ENCODE measurements around the gene TNFSF8.

- TF ChIP-seq POLR2A (IDR thresholded peaks at IDR 0.05) (no peak), EP300 (IDR thresholded peaks at IDR 0.05) (no peak), POLR2AphosphoS5 (IDR thresholded peaks at IDR 0.05) (no peak)
- TF ChIP-seq, protein P1, sequence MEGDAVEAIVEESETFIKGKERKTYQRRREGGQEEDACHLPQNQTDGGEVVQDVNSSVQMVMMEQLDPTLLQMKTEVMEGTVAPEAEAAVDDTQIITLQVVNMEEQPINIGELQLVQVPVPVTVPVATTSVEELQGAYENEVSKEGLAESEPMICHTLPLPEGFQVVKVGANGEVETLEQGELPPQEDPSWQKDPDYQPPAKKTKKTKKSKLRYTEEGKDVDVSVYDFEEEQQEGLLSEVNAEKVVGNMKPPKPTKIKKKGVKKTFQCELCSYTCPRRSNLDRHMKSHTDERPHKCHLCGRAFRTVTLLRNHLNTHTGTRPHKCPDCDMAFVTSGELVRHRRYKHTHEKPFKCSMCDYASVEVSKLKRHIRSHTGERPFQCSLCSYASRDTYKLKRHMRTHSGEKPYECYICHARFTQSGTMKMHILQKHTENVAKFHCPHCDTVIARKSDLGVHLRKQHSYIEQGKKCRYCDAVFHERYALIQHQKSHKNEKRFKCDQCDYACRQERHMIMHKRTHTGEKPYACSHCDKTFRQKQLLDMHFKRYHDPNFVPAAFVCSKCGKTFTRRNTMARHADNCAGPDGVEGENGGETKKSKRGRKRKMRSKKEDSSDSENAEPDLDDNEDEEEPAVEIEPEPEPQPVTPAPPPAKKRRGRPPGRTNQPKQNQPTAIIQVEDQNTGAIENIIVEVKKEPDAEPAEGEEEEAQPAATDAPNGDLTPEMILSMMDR (IDR thresholded peaks at IDR 0.05), result peak; percentile 30 to 58 (median 52)
Observed at GRCh38 chr9:114911167-114911821, 19.1 kb downstream of the TNFSF8 start.

Data from sigmoid colon (tissue), 4 donors.